Stimulated activated CD8-positive, alpha-beta memory T cell treated with anti-CD3 and anti-CD28 coated beads, Interleukin-4, amount 100 ng/mL, for 48 hours (primary cell): ENCODE results near the gene GJD3.
A peak's percentile ranks its signal among the peaks of the same experiment; 100 is the strongest.

Source experiments
- DNase-seq: peaks from one replicate; pipeline ENCODE4 v3.0.0-alpha.2; 2020

Gene GJD3

DNA sequence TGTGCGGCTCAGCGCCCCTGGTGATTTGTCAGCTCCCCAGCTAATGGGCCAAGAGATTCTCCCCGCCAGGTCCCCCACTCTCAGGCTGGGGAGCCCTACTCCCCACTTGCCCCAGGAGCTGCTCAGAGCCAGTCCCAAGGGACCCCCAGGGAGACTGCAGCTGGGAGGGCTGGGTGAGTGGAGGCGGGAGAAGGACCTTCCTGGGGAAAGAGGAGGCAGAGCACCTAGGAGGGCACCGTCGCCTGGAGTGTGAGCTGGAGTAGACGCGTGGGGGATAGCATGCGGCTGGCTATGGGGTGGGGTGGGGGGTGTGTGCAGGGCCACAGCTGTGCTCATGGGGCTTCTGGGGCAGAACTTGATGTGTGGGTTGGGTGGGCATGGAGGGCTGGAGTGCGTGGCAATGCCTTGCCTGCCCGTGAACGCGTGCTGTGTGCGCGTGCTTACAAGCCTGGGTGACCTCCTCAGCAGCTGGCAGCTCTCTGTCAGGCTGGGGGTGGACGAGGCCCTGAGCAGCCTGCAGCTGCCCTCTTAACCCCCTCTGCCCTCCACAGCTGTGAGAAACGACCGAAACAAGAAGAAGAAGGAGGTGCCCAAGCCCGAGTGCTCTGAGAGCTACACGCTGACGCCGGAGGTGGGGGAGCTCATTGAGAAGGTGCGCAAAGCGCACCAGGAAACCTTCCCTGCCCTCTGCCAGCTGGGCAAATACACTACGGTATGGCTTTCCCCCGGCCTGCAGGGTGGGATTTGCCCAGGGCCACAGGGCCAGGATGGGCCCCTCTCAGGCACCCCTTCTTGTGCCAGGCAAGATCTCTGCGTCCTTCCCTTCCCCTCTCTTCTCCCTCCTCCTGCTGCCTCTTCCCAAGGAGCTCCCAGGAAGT is 12.9 kb downstream of the GJD3 start:
- no peak for DNase-seq

- DNase-seq, result no peak
Measured at GRCh38 chr17:40350689-40351358, 13.7 kb downstream of the GJD3 start.

DNA sequence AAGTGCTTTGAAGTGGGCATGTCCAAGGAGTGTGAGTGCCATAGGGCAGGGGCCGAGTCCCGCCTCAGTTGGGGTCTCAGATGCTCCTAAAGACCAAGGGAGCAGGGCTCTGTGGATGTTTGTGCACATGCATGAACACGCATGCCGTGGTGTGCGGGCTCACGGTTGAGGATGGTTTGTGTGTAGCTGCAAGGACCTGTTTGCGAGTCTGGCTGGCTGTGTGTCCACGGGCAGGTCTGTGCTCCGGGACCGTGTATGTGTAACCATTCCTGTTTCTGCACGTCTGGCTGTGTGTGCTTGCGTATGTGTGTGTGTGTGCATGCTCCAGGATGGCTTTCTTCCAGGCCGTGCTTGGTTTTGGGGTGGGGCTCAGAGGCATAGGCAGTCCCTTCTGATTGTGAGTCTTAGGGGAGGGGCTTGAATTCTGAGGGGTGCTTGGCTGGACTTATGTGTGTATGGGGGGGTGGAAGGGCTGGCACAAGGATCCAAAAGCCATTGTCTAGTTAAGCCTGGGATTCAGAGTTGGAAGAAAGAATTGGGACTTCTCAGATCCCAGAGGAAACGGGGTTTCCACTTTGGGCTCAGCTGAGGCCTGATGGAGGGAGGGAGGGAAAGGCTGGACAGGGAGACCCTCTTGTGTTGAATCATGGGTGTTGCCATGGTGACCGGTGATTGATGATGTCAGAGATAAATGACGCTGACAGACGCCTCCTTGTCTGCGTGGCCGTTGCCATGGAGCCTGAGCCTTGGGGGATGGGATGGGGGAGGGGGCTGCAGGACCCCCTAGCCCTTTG is 14.4 kb downstream of the GJD3 start:
- no peak for DNase-seq

DNA sequence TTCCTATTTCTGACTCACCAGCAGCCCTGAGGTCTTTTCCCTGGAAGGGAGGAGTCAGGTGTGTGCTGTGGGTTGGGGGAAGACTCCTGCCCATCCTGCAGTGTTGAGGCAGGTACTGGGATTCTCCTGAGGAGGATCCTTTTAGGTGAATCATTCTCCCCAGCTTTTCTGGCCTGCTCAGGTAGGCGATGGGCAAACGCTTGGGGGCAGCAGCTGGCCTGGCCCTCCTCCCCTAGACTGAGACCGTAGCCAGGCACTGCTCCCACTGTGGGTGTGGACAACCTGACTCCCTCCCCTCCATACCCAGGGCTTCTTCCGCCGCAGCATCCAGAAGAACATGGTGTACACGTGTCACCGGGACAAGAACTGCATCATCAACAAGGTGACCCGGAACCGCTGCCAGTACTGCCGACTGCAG is 15.1 kb downstream of the GJD3 start:
- no peak for DNase-seq

DNA sequence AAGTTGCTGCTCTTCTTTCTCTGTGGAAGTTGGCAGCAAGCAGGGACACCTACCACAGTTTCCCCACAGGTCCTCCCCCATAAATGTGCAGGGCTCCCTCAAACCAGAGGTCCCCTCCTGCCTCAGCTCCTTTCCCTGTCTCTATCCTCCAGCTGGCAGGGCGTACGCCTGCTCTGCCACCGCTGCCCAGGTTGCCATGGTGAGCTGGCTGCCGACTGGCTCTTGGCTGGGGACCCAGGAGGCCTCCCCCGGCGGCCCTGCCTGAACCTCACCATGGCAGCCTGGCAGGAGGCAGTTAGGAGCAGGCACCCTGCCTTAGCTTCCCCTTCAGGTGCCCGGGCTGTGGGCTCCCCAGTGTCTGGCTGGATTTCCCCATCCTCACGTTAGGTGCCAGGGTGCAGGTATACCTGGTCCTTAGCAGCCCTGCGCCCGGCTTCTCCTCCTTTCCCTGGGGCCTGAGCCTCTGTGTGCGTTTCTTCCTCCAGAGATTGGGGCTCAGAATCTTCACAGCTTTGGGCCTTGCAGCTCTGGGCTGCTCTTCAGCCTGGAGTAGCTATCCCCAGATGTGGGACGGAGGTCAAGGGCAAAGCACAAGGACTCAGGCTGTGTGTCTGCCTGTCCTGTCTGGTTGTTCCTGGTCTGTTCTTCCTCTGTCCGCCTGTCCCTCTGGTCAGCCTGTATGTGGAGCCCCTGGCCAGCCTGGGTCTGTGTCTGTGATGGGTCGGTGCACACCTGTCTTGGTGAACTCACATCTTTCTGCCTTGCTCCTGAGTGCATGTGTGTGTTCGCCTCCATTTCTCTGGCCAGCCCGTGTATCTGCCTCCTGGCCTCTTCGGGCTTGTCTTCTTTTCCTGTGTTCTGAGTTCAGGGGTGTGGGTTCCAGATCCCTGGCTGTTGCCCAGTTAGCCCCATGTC is 15.7 kb downstream of the GJD3 start:
- DNase-seq, result no peak

GRCh38 chr17:40348136-40348504 is 16.4 kb downstream of the GJD3 start:
- no peak for DNase-seq

DNA sequence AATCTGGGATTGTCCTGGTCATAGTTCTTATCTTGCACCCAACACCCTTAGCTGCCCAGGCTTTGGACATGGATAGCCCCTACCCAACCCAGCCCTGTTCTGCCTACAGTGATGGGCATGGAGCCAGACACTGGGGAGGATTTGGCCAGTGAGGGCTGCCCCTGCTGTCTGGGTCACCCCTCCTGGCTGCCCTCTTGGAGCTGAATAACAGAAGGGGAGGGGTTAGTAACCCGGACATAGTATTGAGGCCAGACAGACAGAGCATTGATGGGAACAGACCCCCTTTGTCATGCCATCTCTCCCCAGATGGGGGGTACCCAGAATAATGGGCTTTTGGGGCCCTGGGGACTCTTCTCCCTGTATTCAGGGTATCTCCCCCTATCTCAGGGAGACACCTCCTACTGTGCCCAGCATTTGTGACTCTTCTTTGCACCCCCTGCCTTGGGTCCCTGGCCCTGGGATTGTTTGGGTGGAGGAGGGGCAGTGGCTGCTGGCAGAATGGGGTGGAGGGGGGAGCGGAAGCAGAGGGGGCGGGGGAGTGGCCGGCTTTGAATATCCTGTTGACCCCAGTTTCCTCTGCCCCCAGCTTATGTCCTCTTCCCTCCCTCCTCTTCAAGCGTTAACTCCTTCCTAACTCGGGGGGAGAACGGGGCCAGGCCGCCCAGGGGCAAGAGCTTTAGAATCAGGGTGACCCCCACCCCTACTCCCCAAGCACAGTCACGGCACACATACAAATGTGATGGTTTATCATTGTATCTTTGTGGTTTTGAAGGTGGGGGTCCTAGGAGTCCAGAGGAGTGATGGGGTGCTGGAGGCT is 17.0 kb downstream of the GJD3 start:
- no peak for DNase-seq

DNA sequence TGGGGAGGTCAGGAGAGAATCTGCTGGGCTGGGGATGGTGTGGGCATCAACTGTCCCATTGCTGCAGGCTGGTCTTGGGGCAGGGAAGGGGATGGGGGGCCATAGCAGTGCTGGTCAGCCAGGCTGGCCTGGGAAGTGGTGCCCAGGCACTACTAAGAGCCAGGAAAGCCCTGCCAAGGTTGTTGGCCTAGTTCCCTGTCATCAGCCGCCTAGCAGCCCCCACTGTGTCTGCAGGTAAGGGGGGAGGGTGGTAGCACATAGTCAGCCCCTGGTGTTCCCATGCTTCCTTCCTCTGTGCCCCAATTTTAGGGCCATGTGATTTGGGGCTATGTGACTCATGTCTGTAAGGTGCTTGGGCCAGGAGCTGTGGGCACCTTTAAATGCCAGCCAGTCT is 17.8 kb downstream of the GJD3 start:
- DNase-seq, result no peak

GRCh38 chr17:40345994-40346764 is 18.4 kb downstream of the GJD3 start:
- DNase-seq, result no peak

DNA sequence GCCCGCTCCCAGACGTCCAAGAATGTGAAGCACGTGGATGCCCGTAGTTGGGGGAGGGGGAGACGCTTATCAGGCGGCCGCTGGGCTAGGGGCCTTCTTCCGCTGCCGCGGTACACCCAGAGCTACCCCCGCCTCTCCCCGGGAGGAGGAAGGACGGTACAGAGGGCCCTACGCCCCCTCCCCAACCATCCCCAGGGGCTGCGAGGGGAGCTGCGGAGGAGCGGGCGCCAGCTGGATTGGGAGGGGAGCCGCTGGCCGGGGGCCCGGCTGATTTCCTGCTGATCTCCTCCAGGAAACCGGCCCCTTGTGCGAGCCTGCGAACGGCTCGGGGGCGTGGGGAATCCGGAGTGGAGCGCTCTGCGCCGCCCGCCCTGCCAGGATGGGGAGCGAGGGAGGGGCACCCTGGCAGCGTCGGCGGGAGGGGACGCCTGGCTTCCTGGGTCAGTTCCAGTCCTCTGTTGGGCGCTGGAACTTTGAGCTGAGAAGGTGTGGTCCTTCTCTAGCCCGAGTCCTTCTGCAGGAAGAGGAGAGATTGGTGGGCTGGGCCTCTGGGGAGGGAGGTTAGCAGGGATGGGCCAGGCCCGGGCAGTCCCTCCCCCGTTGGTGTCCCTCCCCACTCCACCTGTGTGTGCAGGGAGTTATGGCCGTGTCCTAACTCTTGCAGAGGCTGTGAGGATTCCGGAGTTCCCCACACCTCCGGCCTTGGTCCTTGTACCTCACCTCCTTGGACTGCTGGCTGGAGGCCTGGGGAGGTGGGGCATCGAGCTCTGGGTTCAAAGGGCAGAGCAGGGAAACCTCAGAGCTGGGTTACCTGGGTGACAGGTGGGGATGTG is 19.2 kb downstream of the GJD3 start:
- no peak for DNase-seq

- no peak for DNase-seq
Measured at GRCh38 chr17:40344421-40345160, 19.9 kb downstream of the GJD3 start.

DNA sequence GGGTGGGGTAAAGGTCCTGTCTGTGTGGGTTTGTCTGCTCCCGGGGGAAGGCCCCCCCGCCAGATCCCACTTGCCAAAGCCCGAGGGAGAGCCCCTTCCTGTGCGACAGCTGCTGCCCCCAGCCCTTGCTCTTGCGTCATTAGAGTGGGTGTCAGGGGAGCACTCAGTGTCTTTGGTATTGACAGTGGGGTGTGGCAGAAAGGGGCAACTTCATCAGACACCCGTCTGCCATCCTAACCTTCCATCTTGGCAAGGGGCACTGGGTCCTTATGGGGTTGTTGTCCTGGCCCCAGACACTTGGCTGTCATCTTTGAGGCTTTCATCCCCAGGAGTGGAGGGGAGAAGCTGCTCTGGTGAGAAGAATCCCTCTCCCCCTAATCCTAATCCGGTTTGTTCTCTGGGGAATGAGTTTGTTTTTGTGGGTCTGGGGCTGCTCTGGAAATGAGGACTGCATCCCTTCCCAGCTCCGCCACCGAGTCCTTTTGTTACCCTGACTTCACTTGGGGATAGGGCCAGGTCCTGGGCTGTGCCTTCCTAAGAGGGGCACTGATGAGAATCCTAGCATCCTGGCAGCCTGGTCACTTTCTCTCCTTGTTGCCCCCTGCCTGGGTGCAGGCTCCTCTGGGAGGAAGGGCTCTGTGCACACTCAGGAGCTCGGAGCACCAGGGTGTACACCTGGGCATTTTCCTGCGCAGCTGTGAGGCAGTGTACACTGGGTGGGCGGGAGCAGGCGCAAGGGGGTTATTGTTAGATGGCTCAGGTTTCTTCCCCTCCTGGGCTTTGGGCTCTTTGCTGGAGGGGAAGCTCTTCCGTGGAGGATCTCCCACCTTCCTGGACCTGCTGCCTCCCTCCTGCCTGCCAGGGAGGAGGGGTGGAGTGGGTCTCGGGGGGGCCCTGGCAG is 21.1 kb downstream of the GJD3 start:
- DNase-seq, result no peak

GRCh38 chr17:40342504-40343218 is 21.9 kb downstream of the GJD3 start:
- DNase-seq, result no peak

- no peak for DNase-seq
Measured at GRCh38 chr17:40341808-40342503, 22.6 kb downstream of the GJD3 start.

DNA sequence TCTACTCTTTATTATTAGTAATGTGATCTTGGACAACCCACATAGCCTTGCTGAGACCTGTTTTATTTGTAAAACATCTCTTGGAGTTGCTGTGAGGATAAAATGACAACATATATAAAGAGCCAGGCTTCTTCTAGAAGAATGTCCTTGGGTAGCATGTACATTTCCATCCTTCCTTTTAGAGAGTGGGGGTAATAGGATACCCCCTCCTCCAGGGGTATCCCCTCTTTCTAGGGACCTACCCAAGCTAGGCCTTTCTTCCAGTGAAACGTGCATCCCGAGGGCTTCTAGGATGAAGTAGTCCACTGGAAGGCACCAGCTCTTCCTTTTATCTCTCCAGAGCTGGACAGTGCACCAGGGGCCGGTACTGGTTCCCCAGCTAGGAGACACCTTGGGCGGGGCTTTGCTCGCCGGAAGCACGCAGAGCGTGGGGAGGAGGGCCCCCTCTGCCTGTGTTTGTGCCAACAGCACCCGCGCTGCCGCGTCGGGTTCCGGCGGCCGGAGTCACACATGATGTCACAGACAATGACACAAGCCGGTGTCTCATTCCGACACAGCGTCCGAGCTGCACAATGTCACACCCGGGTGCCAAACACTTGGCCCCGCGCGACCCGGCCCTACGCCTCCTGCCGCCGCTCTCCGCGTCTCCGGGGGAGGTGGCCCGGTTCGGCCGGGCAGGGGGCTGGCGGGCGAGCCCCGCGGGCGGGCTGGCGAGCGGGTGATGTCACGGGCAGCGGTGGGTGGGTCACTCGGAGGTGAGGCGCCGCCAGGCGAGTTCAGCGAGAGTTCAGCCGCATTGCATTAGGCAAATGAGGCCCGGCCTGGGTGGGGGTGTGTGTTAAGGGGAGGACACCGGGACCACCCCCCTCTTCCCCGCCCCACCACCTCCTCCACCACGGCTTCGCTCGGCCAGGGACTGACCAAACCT is 23.4 kb downstream of the GJD3 start:
- peak; percentile 89 for DNase-seq

GRCh38 chr17:40340327-40340726 is 24.2 kb downstream of the GJD3 start:
- DNase-seq, result no peak
